HCT116 (cell line): Measurements from ENCODE around the gene ZNF324B.

ENCODE experiments used
- CEBPB ChIP-seq: IDR thresholded peaks from 2 replicates; pipeline ENCODE4 v1.6.1; 2012; ENCODE audit warnings: low read depth
- CTCF ChIP-seq, 3 experiments: fragments of 200-600 bp in 1 of 3; sonication (generic) in 1 of 3; IDR thresholded peaks in 2 of 3; conservative IDR thresholded peaks in 1 of 3; 2 replicates each; pipeline ENCODE4 v1.5.1; 2012 to 2017; ENCODE audit warnings: low read depth in 2 of 3, low read length in 2 of 3, antibody characterized with exemption in 1 of 3, borderline replicate concordance in 1 of 3, control low read depth in 1 of 3, mild to moderate bottlenecking in 1 of 3, mixed read lengths in 1 of 3, mixed run types in 1 of 3, moderate library complexity in 1 of 3; ENCODE audit not compliant: insufficient read depth in 1 of 3
- EGR1 ChIP-seq: IDR thresholded peaks from 2 replicates; pipeline ENCODE4 v1.6.1; 2012; ENCODE audit warnings: low read depth
- EZH2 ChIP-seq: fragments of 200-600 bp; sonication (generic); IDR thresholded peaks from 2 replicates; pipeline ENCODE4 v1.6.1; 2017; ENCODE audit warnings: antibody characterized with exemption, mixed run types
- EZH2phosphoT487 ChIP-seq: fragments of 200-600 bp; IDR thresholded peaks from 2 replicates; pipeline ENCODE4 v1.6.1; 2018; ENCODE audit warnings: antibody characterized with exemption, borderline replicate concordance
- POLR2A ChIP-seq: IDR thresholded peaks from 2 replicates; pipeline ENCODE4 v1.7.0; 2011; ENCODE audit warnings: borderline replicate concordance; ENCODE audit not compliant: insufficient read depth, insufficient read length; ENCODE audit errors: extremely low read depth
- RAD21 ChIP-seq: IDR thresholded peaks from 2 replicates; pipeline ENCODE4 v1.6.1; 2012; ENCODE audit warnings: low read depth, mild to moderate bottlenecking
- SP1 ChIP-seq: IDR thresholded peaks from 2 replicates; pipeline ENCODE4 v1.6.1; 2012; ENCODE audit warnings: low read depth
- SRF ChIP-seq: IDR thresholded peaks from 2 replicates; pipeline ENCODE4 v1.6.1; 2012; ENCODE audit warnings: low read depth
- ZNF274 ChIP-seq: fragments of 200-500 bp; sonication (Bioruptor generic); IDR thresholded peaks from 2 replicates; pipeline ENCODE4 v1.6.1; 2014; ENCODE audit warnings: mild to moderate bottlenecking, low read depth, low read length, inconsistent platforms

- TF ChIP-seq POLR2A, result no peak
- no peak for TF ChIP-seq CTCF (IDR thresholded peaks at IDR 0.05 in 2 of 3, conservative IDR thresholded peaks at IDR 0.05 in 1 of 3; ENCODE audit: borderline replicate concordance in 1 of 3, insufficient read depth in 1 of 3, low read depth in 2 of 3, low read length in 2 of 3)
- TF ChIP-seq SRF, result no peak
- no peak for TF ChIP-seq SP1
- TF ChIP-seq EZH2phosphoT487, result no peak
- TF ChIP-seq EGR1, result no peak
- no peak for TF ChIP-seq CEBPB
- no peak for TF ChIP-seq ZNF274
- no peak for TF ChIP-seq RAD21
- no peak for TF ChIP-seq EZH2
These were observed 30.9 kb downstream of the ZNF324B start for GRCh38 chr19:58482372-58482771.
